Measurements from ENCODE around the gene EIF2AK2.

EIF2AK2 gene

DNA sequence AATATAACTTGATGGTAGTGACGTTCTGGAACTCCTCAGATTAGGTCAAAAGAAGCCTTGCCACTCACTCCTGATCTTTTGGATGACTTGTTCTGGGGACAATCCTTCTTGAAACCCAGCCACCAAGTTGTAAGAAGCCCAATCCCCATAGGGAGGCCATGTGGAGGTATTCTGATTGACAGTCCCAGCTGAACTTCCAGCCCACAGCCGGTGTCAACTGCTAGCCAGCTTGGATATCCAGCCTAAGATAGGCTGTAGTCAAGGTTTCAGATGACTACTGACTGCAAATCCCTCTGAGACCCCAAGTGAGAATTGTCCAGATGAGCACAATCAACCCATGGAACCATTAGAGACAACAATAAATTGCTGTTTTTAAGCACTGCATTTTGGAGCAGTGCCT lies 31.4 kb downstream of the EIF2AK2 start:
- H3K4me3 ChIP-seq (ENCODE audit: control insufficient read depth, low read depth, low read length) = no peak overlapping the region
- DNase-seq (ENCODE audit: low read depth) = no peak
- TF ChIP-seq CTCF (IDR thresholded peaks at IDR 0.05; ENCODE audit: control insufficient read depth, insufficient read depth, low read depth, low read length, missing control alignments) = no peak

- DNase-seq (ENCODE audit: low read depth) = no peak
- no peak overlapping the region for H3K4me3 ChIP-seq (ENCODE audit: control insufficient read depth, low read depth, low read length)
- TF ChIP-seq CTCF (IDR thresholded peaks at IDR 0.05; ENCODE audit: control insufficient read depth, insufficient read depth, low read depth, low read length, missing control alignments) = no peak
Observed at GRCh38 chr2:37119157-37119556, 37.6 kb downstream of the EIF2AK2 start.

- H3K4me3 ChIP-seq (ENCODE audit: control insufficient read depth, low read depth, low read length) = no peak overlapping the region
- TF ChIP-seq CTCF (IDR thresholded peaks at IDR 0.05; ENCODE audit: control insufficient read depth, insufficient read depth, low read depth, low read length, missing control alignments) = no peak
- no peak for DNase-seq (ENCODE audit: low read depth)
Observed at GRCh38 chr2:37117566-37117965, 39.2 kb downstream of the EIF2AK2 start.

DNA sequence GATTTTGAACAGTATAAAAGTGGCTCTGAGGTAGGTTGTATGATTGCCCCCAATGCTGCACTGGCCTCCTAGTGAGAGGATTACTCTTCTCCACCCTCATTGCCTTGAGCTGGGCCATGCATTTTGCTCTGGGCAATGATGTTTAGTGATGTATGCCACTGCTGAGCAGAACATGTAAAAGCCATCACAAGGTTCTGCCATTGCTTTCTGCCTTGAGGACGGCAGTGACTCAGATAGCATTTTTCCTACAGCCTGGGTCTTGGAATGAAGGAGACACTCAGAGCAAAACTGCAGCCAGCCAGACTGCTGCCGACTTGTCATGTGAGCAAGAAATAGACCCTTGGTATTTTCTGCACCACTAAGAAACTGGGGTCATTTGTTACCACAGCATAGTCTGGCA lies 44.8 kb downstream of the EIF2AK2 start:
- no peak for DNase-seq (ENCODE audit: low read depth)
- no peak overlapping the region for H3K4me3 ChIP-seq (ENCODE audit: control insufficient read depth, low read depth, low read length)
- no peak for TF ChIP-seq CTCF (IDR thresholded peaks at IDR 0.05; ENCODE audit: control insufficient read depth, insufficient read depth, low read depth, low read length, missing control alignments)

DNA sequence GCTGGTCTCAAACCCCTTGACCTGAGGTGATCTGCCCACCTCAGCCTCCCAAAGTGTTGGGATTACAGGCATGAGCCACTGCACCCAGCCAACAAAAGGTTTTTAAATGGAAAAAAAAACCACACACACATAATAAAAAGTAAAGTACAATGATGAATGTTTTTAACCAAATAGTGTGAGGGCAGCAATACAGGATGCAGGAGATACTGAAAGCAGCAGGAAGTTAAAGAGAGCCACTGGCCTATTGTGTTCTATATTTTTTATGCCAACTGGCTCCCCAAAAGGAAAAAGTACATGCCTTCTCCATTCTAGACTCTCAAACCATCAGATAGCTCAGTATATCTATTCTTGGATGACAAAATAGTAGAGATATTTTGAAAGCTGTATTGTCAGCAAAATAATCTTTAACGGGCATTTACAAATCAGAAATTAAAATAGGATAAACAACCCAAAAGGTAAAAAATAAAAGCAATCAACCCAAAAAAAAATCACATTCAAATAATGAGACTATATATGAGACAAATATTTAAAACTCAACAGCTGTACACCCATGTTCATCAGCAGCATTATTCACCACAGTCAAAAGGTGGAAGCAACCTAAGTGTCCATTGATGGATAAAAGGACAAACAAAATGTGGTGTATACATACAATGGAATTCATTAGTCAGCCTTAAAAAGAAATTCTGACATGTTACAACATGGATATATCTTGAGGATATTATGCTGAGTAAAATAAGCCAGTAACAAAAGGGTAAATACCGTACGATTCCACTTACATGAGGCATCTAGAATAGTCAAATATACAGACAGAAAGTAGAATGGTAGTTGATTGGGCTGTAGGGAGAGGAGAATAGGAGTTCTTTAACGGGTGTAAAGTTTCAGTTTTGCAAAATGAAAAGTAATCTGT lies 46.2 kb downstream of the EIF2AK2 start:
- DNase-seq (ENCODE audit: low read depth) = no peak
- H3K4me3 ChIP-seq (ENCODE audit: control insufficient read depth, low read depth, low read length) = no peak overlapping the region
- TF ChIP-seq CTCF (IDR thresholded peaks at IDR 0.05; ENCODE audit: control insufficient read depth, insufficient read depth, low read depth, low read length, missing control alignments) = no peak

- no peak for DNase-seq (ENCODE audit: low read depth)
- no peak for TF ChIP-seq CTCF (IDR thresholded peaks at IDR 0.05; ENCODE audit: control insufficient read depth, insufficient read depth, low read depth, low read length, missing control alignments)
- H3K4me3 ChIP-seq (ENCODE audit: control insufficient read depth, low read depth, low read length) = no peak overlapping the region
Observed at GRCh38 chr2:37109523-37109922, 47.3 kb downstream of the EIF2AK2 start.
